Mucosa of stomach (tissue), 1 donor: ENCODE results near the gene PREX1.

Experiments used
- H3K27me3 ChIP-seq: one replicate; pipeline ENCODE4 v1.7.0; 2013; ENCODE audit warnings: mild to moderate bottlenecking, low read length; ENCODE audit not compliant: control insufficient read depth, insufficient read depth
- H3K36me3 ChIP-seq: one replicate; pipeline ENCODE4 v1.7.0; 2013; ENCODE audit warnings: low read length; ENCODE audit not compliant: control insufficient read depth, insufficient read depth
- H3K4me1 ChIP-seq: one replicate; pipeline ENCODE4 v1.7.0; 2013; ENCODE audit warnings: mild to moderate bottlenecking, low read length; ENCODE audit not compliant: control insufficient read depth, insufficient read depth
- H3K4me3 ChIP-seq: one replicate; pipeline ENCODE4 v1.7.0; 2013; ENCODE audit warnings: low read length
- H3K9ac ChIP-seq: one replicate; pipeline ENCODE4 v1.7.0; 2013; ENCODE audit warnings: mild to moderate bottlenecking, low read length, moderate library complexity
- H3K9me3 ChIP-seq: one replicate; pipeline ENCODE4 v1.7.0; 2013; ENCODE audit warnings: mild to moderate bottlenecking, low read length, moderate library complexity; ENCODE audit not compliant: control insufficient read depth
- donor health status: Pancreatic carcinoma.

The PREX1 gene

DNA sequence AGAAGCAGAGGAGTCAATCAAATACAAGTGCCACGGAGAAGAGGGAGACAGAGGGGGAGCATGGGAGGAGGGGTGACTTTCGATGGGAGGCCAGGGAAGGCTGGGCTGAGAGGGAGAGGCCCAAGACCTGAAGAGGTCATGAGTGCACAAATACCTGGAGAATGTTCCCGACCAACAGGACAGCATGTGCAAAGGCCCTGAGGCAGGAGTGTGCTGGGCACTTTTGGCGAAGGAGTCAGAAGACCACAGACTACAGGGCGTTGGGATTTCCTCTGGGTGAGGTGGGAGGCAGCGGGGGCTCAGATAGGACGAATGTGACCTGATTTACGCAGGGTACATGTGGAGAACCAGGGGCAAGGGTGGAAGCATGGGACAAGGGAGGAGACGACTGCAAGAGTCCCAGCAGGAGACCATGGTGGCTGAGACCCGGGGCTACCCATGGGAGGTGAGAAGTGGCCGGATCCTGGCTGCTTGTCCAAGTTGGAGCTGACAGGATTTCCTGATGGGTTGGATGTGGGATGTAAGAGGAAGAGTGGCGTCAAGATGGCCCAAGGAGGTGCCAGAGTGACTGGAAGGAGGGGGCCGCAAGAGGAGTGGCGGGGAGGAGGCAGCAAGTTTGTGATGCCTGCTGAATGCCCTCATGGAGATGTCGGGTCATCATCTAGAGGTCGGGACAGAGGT is 23.4 kb downstream of the PREX1 start:
- no peaks in the 10 kb centered on the region for H3K36me3 ChIP-seq
- no peak overlapping the region for H3K9ac ChIP-seq
- no peak overlapping the region for H3K4me3 ChIP-seq
- no peaks in the 10 kb centered on the region for H3K27me3 ChIP-seq
- no peaks in the 10 kb centered on the region for H3K9me3 ChIP-seq
- no peaks in the 10 kb centered on the region for H3K4me1 ChIP-seq

DNA sequence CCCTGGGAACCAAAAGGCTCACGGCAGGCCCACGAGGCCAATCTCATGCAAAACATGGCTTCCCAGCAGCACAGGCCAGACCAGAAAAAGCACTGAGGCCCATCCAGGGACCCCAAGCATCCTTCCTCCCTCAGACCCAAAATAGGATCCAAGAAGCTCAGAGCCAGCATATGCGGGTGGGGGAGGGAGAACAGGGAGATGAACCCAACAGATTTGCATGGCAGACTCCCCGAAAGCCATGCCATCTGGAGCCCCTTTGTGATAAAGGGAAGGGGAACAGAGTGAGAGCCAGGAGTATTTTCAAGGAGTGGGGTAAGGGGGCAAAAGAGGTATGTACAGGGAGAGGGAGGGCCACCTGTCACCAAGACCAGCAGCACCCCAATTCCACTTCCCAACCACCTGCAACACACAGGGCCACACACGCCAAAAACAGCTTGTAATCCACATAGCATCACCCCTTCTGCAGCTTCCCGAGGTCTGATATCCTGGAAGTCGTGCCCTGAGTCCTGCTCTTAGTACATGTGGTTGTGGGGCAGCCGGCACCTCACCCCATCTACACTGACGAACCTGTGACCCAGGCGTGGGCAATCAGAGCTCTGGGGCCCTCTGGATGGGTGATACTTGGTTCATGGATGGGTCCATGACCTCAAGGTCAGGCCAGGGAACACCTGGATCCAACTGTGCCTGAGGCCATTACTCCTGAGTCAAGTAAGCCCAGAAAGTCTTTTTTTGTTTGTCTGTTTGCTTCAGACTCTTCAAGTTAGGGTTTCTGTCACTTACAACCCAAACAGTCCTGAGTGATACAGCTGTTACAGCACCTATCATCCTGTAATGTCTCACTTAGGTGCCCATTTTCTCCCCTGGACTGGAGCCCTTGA is 24.4 kb downstream of the PREX1 start:
- Histone ChIP-seq H3K9ac (no peak overlapping the region), H3K9me3 (no peaks in the 10 kb centered on the region), H3K4me1 (no peaks in the 10 kb centered on the region), H3K4me3 (no peak overlapping the region), H3K27me3 (no peaks in the 10 kb centered on the region), H3K36me3 (no peaks in the 10 kb centered on the region)

DNA sequence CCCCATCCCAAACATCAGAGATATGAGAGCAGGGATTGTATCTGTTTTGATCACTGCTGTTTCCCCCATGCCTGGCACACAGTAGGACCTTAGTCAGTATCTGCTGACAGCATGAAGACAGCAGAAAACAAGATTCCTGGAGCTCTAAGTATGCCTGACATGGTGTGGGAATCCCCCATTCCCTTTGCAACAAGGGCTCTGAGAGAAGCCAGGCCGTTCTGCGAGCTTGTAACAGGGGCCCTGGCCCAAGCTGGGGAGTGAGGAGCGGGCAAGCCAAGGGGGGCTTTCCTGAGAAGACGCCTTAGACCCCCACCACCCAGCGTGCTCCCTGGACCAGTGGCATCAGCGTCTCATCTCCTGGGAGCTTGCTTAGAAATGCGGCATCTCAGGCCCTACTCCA is 25.2 kb downstream of the PREX1 start:
- Histone ChIP-seq H3K4me1 (no peaks in the 10 kb centered on the region), H3K27me3 (no peaks in the 10 kb centered on the region), H3K9me3 (no peaks in the 10 kb centered on the region), H3K9ac (no peak overlapping the region), H3K36me3 (no peaks in the 10 kb centered on the region), H3K4me3 (no peak overlapping the region)

DNA sequence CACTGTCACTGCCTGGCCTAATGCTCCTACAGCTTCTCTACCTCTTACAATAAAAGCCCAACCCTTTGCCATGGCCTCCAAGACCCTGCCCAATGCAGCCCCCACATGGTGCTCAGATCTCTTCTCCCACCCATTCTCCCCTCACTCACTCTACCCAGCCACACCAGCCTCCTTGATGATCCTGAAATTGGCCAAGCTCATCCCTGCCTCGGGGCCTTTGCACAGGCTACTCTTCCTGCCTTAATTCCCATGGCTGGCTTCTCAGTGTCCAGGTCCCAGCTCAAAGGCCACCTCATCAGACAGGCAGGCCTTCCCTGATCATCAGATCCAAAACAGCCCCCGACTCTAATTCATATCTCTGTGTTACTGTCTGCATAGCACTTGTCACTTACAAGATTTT is 25.6 kb downstream of the PREX1 start:
- no peak overlapping the region for H3K9ac ChIP-seq
- no peaks in the 10 kb centered on the region for H3K36me3 ChIP-seq
- no peak overlapping the region for H3K4me3 ChIP-seq
- no peaks in the 10 kb centered on the region for H3K9me3 ChIP-seq
- no peaks in the 10 kb centered on the region for H3K4me1 ChIP-seq
- no peaks in the 10 kb centered on the region for H3K27me3 ChIP-seq

DNA sequence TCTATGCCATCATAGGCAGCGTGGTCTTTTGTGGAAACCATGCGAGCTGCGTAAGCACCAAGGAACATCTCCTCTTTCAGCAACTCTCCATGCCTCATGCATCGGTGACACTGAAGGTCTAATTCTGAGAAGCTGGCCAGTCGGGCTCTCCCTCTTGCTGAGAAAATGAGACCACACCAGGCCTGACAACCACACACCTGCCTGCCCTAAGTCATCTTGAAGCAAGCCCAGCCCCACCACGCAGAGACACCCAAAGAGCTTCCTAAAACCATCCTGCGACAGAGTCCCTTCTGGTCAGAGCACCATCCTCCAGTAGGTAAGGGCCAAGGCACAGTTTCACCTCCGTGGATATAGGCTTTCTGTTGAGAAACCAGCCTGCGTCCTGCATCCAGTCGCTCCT is 26.6 kb downstream of the PREX1 start:
- no peaks in the 10 kb centered on the region for H3K36me3 ChIP-seq
- H3K9me3 ChIP-seq = no peaks in the 10 kb centered on the region
- no peaks in the 10 kb centered on the region for H3K4me1 ChIP-seq
- H3K4me3 ChIP-seq = no peak overlapping the region
- H3K27me3 ChIP-seq = no peaks in the 10 kb centered on the region
- H3K9ac ChIP-seq = no peak overlapping the region

DNA sequence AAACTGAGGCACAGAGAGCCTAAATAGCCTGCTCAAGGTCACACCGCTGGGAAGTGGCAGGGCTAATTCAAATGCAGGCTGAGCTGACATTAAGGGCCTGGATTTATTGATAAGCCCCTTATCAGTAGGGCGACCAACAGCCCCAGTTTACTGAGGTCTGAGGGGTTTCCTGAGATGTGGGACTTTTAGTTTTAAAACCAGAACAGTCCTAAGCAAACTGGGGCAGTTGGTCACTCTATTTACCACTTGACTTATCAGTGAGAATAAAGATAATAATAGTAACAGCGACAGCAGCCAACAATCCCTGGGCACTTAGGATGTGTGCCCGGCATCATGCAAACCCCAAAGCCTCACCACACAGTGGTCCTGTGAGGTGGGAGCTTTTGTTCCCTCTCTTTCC is 27.6 kb downstream of the PREX1 start:
- Histone ChIP-seq H3K9me3 (no peaks in the 10 kb centered on the region), H3K4me1 (no peaks in the 10 kb centered on the region), H3K9ac (no peak overlapping the region), H3K27me3 (no peaks in the 10 kb centered on the region), H3K36me3 (no peaks in the 10 kb centered on the region), H3K4me3 (no peak overlapping the region)

DNA sequence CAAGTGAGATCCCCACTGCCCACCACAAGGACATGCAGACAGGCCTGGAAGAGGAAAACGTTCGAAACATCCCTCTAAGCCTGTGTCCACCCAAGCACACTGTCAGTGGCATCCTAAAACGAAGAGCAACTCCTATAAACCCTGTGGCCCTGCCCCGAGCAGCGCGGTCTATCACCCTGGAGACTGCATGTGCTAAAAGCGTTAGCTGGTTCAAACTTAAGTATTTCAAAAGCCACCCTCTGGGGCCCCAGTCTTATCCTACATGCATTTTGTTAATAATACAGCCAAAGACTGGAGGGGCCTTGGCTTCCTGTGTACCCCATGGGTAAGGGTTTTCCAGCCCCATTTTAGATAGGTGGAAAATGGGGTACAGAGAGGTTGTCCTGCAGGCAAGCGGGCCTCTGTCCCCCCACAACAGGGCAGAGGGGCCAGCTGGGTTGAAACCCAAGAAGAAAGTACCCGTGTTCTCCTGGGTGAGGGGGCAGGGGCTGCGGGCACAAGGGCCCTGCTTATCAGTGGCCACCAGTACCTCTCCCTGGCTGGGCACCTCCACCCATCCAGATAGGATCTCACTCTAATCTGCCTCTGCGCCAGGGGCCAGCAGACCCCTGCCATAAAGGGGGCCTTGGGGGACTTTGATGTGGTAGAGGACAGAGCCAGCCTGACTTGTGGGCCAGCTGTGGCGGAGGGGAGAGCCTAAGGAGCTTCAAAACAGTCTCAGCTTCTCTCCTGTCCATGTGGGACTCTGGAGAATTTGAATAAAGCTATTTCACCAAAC is 28.3 kb downstream of the PREX1 start:
- no peak overlapping the region for H3K4me3 ChIP-seq
- H3K36me3 ChIP-seq = no peaks in the 10 kb centered on the region
- no peak overlapping the region for H3K9ac ChIP-seq
- no peaks in the 10 kb centered on the region for H3K4me1 ChIP-seq
- no peaks in the 10 kb centered on the region for H3K27me3 ChIP-seq
- H3K9me3 ChIP-seq = no peaks in the 10 kb centered on the region

DNA sequence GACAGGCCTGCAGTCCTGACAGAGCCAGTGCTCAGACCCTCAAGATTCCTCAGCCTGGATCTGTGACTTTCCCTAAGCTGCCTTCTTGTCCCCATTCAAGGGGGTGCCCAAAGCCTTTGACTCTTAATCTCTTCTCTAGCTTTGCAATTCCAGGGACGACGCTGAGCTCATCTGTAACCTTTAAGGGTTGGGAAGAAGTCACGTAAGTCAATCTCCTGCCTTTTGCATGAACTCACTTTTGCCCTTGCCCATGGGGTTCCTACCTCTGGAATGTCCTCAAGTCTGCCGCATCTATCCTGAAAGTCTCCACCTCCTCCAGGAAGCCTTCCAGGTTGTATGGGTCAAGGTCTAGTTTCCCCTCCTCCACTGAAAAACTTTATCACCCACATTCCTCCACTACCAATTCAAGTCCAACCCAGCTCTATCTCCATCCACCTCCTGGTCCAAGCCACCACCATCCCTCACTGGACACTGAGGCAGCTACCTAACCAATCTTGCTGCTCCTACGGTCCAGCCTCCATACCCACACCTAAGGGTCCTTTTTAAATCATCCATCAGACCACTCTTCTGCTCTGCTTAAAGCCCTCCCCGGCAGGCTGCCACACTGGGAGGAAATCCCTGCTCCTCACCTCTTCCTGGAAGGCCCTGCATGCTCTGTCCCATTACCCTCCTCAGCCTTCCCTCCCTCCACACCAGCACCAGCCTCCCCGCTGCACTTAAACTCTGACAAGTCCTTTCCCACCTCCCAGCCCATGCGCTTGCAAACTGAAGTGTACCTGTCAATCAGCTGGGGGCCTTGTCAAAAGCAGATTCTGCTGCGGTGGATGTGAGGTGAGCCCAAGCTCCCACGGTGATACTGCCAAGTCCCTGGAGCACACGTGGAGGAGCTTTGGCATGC is 29.7 kb downstream of the PREX1 start:
- no peaks in the 10 kb centered on the region for H3K36me3 ChIP-seq
- H3K27me3 ChIP-seq = no peaks in the 10 kb centered on the region
- no peak overlapping the region for H3K9ac ChIP-seq
- H3K4me1 ChIP-seq = no peaks in the 10 kb centered on the region
- H3K4me3 ChIP-seq = no peak overlapping the region
- no peaks in the 10 kb centered on the region for H3K9me3 ChIP-seq

DNA sequence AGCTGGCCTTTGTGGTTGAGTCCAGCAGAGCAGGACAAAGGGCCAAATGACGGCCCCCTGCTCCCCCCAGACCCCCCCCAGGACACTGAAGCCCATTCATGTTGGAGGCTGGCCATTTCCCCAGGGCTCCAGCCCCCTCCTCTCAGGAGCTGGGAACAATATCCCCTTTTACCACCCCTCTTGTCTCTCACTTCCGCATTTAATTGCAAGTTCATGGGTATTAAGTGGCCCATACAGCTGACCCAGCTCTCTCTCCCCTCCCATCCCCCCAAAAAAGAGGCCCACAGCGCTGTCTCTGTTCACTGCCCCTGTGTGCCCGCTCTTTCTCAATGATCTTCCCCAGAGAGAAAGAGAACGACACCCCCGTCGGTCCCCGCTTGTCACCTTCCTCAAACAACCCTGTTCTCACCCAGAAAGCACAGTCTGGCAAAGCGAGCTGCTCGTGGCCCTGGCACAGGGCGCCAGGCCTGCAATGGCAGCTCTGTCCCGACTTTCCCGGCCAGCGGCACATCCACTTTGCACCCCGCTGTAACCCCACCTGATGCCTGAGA is 30.4 kb downstream of the PREX1 start:
- H3K9ac ChIP-seq = no peak overlapping the region
- H3K9me3 ChIP-seq = no peaks in the 10 kb centered on the region
- no peaks in the 10 kb centered on the region for H3K36me3 ChIP-seq
- H3K27me3 ChIP-seq = no peaks in the 10 kb centered on the region
- H3K4me3 ChIP-seq = no peak overlapping the region
- H3K4me1 ChIP-seq = no peaks in the 10 kb centered on the region

DNA sequence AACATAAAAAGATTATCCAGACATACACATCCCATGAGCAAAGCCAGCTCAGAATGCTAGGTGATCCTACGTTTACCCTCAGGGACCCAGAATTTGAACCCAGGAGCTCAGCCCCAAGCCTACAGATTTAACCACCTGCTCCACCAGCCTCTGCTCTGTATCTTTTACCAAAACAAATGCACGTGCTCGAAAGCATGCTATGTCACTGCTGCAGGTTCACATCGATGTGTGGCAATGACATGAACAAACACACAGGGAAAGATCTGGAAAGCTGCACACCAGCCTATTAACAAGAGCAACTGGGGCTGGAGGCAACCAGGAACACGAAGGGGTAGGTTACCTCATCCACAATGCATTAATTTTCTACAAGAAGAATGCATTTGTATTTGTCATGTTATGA is 32.1 kb downstream of the PREX1 start:
- H3K4me3 ChIP-seq = no peak overlapping the region
- H3K9ac ChIP-seq = no peak overlapping the region
- no peaks in the 10 kb centered on the region for H3K9me3 ChIP-seq
- no peaks in the 10 kb centered on the region for H3K36me3 ChIP-seq
- H3K4me1 ChIP-seq = peaks cover 7% of the 10 kb centered on the region
- no peaks in the 10 kb centered on the region for H3K27me3 ChIP-seq

DNA sequence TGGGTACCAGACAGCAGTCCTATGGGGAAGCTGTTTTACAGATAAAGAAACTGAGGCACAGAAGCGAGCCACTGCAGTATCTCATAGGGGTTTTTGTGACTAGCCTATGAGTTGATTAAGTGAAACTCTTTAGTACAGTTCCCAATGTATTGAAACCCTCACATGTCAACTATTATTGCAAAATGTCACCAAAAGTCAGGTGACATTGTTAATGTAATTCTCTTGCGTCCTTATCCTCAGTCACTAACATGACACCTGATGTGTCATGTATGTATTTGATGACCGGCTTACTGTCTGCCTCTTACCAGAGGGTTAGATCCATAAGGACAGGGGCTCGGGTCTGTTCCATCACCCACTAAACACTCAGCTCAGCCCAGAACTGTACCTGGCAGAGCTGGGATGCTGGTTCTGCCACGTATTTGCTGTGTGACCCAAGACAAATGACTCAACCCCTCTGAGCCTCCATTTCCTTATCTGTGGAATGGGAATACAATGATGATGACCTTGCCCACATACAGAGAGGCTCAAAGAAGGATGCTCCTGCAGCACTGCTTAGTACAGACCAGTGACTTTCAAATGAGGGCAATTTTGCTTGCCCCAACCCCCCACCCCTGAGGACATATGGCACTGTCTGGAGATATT is 32.9 kb downstream of the PREX1 start:
- H3K9ac ChIP-seq = no peak overlapping the region
- no peak overlapping the region for H3K4me3 ChIP-seq
- H3K27me3 ChIP-seq = no peaks in the 10 kb centered on the region
- peaks cover 7% of the 10 kb centered on the region for H3K4me1 ChIP-seq
- no peaks in the 10 kb centered on the region for H3K36me3 ChIP-seq
- no peaks in the 10 kb centered on the region for H3K9me3 ChIP-seq
